ENCODE data around the gene LARP4.
"Not testable (repeated sequence)": the region's sequence is repeated elsewhere in the genome, so short reads cannot be mapped to it uniquely, and the experiment has no call there.

Gene LARP4

GRCh38 chr12:50498119-50498518, 97.4 kb downstream of the LARP4 start:
- Mint-ChIP-seq H3K36me3 (ENCODE audit: low read depth) (peaks cover 18% of the 10 kb centered on the region), H3K9me3 (peaks cover 45% of the 10 kb centered on the region)
- H3K27me3 Mint-ChIP-seq; H3K27ac Mint-ChIP-seq; H3K4me1 Mint-ChIP-seq (ENCODE audit: low read depth); H3K4me3 Mint-ChIP-seq: not testable (repeated sequence)

GRCh38 chr12:50504798-50505674, 104.4 kb downstream of the LARP4 start, which contains the start of gene DIP2B:
TSS of gene DIP2B (plus strand) at chr12:50504985. CDS start at chr12:50505141, 156 bp downstream.
- H3K27me3 Mint-ChIP-seq = no peaks in the 10 kb centered on the region
- H3K9me3 Mint-ChIP-seq = no peaks in the 10 kb centered on the region
- peak within 1 kb of the TSS; percentile 96 for H3K4me3 Mint-ChIP-seq
- peaks cover 51% of the 10 kb centered on the region for H3K4me1 Mint-ChIP-seq (ENCODE audit: low read depth)
- H3K27ac Mint-ChIP-seq = peak within 1 kb of the TSS; percentile 92
- no peaks in the 10 kb centered on the region for H3K36me3 Mint-ChIP-seq (ENCODE audit: low read depth)

DNA sequence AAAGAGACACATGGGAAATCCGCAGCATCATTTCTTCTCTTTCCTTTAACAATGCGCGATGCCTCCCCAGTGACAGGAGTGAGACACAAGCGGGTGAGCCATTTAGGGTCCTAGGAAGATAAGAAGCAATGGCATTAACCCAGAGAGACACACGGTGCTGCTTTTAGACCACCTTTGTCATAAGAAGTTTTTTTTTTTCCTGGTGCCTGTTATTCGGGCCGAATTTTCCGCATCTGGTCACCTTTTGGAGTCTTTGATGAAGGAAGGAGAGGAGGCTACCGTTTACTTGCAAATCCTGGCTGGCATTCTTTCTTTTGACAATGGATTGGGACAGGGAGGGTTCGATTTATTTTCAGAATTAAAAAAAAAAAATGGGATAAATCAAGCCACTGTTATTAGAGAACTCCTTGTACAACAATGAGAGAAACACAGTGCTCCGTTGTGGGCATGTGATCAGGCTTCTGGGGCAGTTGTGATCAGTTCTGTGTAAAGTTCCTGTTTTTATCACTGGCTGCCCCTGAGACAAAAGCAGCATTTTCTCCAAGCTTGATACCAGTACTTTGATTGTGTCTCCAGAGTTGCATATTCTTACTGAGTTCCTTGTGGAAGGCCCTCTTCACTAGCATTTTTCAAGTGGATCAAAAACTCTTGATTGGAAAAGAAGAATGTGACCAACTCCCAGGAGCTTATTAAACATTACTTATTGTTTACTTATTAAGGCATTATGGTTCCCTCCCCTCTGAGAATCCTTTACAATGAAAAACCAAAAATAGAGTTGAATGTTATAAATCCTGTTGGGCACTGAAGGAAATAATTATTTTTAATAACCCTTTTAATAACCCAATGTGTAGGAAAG, 105.2 kb downstream of the LARP4 start:
- peaks cover 57% of the 10 kb centered on the region for H3K4me1 Mint-ChIP-seq (ENCODE audit: low read depth)
- H3K27ac Mint-ChIP-seq = peak overlapping the region; percentile 92
- peak overlapping the region; percentile 96 for H3K4me3 Mint-ChIP-seq
- H3K36me3 Mint-ChIP-seq (ENCODE audit: low read depth) = no peaks in the 10 kb centered on the region
- H3K27me3 Mint-ChIP-seq = no peaks in the 10 kb centered on the region
- H3K9me3 Mint-ChIP-seq = no peaks in the 10 kb centered on the region

- peaks cover 57% of the 10 kb centered on the region for H3K4me1 Mint-ChIP-seq (ENCODE audit: low read depth)
- peak overlapping the region; percentile 18 for H3K27ac Mint-ChIP-seq
- H3K36me3 Mint-ChIP-seq (ENCODE audit: low read depth) = no peaks in the 10 kb centered on the region
- H3K27me3 Mint-ChIP-seq = no peaks in the 10 kb centered on the region
- no peaks in the 10 kb centered on the region for H3K9me3 Mint-ChIP-seq
- H3K4me3 Mint-ChIP-seq = peak overlapping the region; percentile 96
Measured at GRCh38 chr12:50506753-50507473, 106.2 kb downstream of the LARP4 start.

DNA sequence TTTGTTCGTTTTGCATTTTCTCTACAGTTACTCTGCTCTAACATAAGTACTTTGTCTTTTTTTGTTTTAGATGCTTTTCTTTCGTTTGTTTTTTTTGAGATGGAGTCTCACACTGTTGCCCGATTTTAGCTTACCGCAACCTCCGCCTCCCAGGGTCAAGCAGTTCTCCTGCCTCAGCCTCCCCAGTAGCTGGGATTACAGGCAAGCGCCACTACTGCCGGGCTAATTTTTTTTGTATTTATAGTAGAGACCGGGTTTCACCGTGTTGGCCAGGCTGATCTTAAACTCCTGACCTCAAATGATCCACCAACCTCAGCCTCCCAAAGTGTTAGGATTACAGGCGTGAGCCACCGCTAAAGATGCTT, 106.8 kb downstream of the LARP4 start:
- peaks cover 57% of the 10 kb centered on the region for H3K4me1 Mint-ChIP-seq (ENCODE audit: low read depth)

GRCh38 chr12:50507930-50508329, 107.2 kb downstream of the LARP4 start:
- Mint-ChIP-seq H3K9me3 (no peaks in the 10 kb centered on the region), H3K27ac (peak overlapping the region; percentile 83), H3K36me3 (ENCODE audit: low read depth) (no peaks in the 10 kb centered on the region), H3K4me3 (peak overlapping the region; percentile 96), H3K4me1 (ENCODE audit: low read depth) (peaks cover 59% of the 10 kb centered on the region), H3K27me3 (no peaks in the 10 kb centered on the region)

More for the DNA sequence above, 106.8 kb downstream of the LARP4 start:
- H3K36me3 Mint-ChIP-seq (ENCODE audit: low read depth) = no peaks in the 10 kb centered on the region
- no peaks in the 10 kb centered on the region for H3K9me3 Mint-ChIP-seq
- peak overlapping the region; percentile 18 for H3K27ac Mint-ChIP-seq
- H3K4me3 Mint-ChIP-seq = peak overlapping the region; percentile 96
- H3K27me3 Mint-ChIP-seq = no peaks in the 10 kb centered on the region

DNA sequence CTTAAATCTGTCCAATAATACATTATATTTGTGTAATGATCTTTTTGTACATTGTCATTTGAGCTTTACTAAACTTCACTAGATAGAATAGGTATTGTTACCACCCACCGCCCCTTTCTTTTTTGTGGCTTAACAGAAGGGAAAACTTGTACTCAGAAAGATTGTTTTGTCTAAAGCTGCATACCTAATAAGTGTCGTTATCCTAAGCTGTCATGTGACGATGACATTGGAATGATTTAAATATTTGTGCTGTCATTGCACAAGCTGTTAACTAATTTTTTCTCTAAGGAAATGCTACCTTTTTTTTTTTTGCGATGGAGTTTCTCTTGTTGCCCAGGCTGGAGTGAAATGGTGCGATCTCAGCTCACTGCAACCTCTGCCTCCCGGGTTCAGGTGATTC, 107.7 kb downstream of the LARP4 start:
- H3K9me3 Mint-ChIP-seq = no peaks in the 10 kb centered on the region
- H3K27me3 Mint-ChIP-seq = no peaks in the 10 kb centered on the region
- H3K4me1 Mint-ChIP-seq (ENCODE audit: low read depth) = peaks cover 63% of the 10 kb centered on the region
- peak overlapping the region; percentile 79 for H3K27ac Mint-ChIP-seq
- H3K4me3 Mint-ChIP-seq = peak overlapping the region; percentile 96
- no peaks in the 10 kb centered on the region for H3K36me3 Mint-ChIP-seq (ENCODE audit: low read depth)

DNA sequence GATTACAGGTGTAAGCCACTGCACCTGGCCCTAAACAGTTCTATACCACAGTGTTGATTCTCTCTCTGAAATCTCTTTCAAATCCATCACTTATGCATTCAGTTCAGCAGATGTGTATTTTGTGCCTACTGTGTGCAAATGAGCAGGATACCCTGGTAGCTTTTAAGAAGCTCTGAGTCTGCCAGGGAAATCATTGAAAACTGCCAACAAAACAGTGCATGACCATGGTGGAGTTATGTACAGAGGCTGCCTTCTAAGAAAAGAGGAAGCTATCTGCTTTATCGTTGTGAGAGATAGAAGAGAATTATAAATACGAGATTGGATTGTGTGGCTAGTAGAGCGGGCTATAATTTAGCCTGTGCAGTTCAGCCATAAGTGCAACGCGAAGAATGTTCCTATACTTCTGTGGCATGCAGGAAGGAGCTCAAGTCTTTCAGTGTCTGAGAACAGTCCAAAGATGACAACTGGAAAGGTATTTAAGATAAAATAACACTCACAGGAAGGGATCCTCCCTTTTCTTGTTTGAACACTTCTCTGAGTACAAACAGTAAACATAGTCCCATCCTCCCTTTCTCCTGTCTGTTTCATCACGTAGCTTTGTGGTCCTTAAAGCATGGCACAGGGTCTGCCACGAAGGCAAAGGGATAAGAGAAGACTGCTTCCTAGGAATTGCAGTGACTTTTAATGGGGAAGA, 108.4 kb downstream of the LARP4 start:
- no peaks in the 10 kb centered on the region for H3K9me3 Mint-ChIP-seq
- H3K4me1 Mint-ChIP-seq (ENCODE audit: low read depth) = peaks cover 70% of the 10 kb centered on the region
- no peaks in the 10 kb centered on the region for H3K36me3 Mint-ChIP-seq (ENCODE audit: low read depth)
- peak overlapping the region; percentile 79 for H3K27ac Mint-ChIP-seq
- H3K27me3 Mint-ChIP-seq = no peaks in the 10 kb centered on the region
- peak overlapping the region; percentile 96 for H3K4me3 Mint-ChIP-seq

GRCh38 chr12:50514526-50515276, 114.0 kb downstream of the LARP4 start:
- H3K36me3 Mint-ChIP-seq (ENCODE audit: low read depth) = peaks cover 6% of the 10 kb centered on the region
- H3K27ac Mint-ChIP-seq = peak overlapping the region; percentile 78
- H3K27me3 Mint-ChIP-seq = no peaks in the 10 kb centered on the region
- H3K4me1 Mint-ChIP-seq (ENCODE audit: low read depth) = peaks cover 45% of the 10 kb centered on the region
- no peak overlapping the region for H3K4me3 Mint-ChIP-seq
- no peaks in the 10 kb centered on the region for H3K9me3 Mint-ChIP-seq

DNA sequence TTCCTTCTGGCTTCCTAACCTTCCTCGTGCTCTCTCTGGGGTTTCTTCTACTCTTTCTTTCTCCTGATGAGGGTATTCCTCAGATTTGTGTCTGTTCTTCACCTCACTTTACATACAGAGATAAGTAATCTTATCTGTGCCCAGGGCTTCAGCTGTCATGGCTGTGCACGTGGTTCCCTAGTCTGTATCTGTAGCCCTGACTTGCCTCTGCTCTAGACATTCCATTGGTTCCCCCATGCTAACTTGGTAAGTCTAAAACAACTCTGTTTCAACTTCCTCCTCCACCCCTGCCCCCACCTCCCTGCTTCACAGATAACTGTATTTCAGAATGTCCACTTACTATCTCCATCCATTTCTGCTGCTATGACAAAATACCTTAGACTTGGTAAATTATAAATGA, 114.9 kb downstream of the LARP4 start:
- H3K27ac Mint-ChIP-seq = peak overlapping the region; percentile 76
- no peaks in the 10 kb centered on the region for H3K9me3 Mint-ChIP-seq
- peaks cover 6% of the 10 kb centered on the region for H3K36me3 Mint-ChIP-seq (ENCODE audit: low read depth)
- H3K4me3 Mint-ChIP-seq = peak overlapping the region; percentile 17
- no peaks in the 10 kb centered on the region for H3K27me3 Mint-ChIP-seq
- peaks cover 36% of the 10 kb centered on the region for H3K4me1 Mint-ChIP-seq (ENCODE audit: low read depth)

GRCh38 chr12:50517421-50518048, 116.8 kb downstream of the LARP4 start:
- Mint-ChIP-seq H3K36me3 (ENCODE audit: low read depth) (peaks cover 11% of the 10 kb centered on the region), H3K4me1 (ENCODE audit: low read depth) (peaks cover 36% of the 10 kb centered on the region), H3K27me3 (no peaks in the 10 kb centered on the region), H3K9me3 (no peaks in the 10 kb centered on the region), H3K4me3 (no peak overlapping the region), H3K27ac (no peak overlapping the region)

DNA sequence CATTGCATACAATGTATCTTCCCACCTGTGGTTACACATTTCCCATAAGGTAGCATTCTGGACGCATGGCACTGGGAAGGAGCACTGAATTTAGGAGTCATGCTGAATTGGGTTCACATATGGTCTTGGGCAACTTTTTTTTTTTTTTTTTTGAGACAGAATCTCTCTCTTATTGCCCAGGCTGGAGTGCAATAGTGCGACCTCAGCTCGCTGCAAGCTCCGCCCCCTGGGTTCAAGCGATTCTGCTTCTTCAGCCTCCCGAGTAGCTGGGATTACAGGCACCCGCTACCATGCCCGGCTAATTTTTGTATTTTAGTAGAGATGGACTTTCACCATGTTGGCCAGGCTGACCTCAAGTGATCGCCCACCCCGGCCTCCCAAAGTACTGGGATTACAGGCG, 117.4 kb downstream of the LARP4 start:
- Mint-ChIP-seq H3K27ac (no peak overlapping the region), H3K4me3 (no peak overlapping the region), H3K4me1 (ENCODE audit: low read depth) (peaks cover 33% of the 10 kb centered on the region), H3K27me3 (no peaks in the 10 kb centered on the region), H3K36me3 (ENCODE audit: low read depth) (peaks cover 13% of the 10 kb centered on the region), H3K9me3 (no peaks in the 10 kb centered on the region)

- Mint-ChIP-seq H3K4me1 (ENCODE audit: low read depth) (peaks cover 27% of the 10 kb centered on the region), H3K9me3 (no peaks in the 10 kb centered on the region), H3K4me3 (no peak overlapping the region), H3K36me3 (ENCODE audit: low read depth) (peaks cover 18% of the 10 kb centered on the region), H3K27ac (peak overlapping the region; percentile 76), H3K27me3 (no peaks in the 10 kb centered on the region)
Measured at GRCh38 chr12:50519353-50519752, 118.7 kb downstream of the LARP4 start.

Data from stimulated activated naive CD8-positive, alpha-beta T cell treated with anti-CD3 and anti-CD28 coated beads, Interleukin-15, Interleukin-2, amounts not matched to agents 100 ng/mL and 50 ng/mL, for 24 hours (primary cell).